ENCODE results near the gene HRH2.
"Not testable (repeated sequence)": the region's sequence is repeated elsewhere in the genome, so short reads cannot be mapped to it uniquely, and the experiment has no call there.

The HRH2 gene

GRCh38 chr5:175742290-175742994 lies 84.6 kb downstream of the HRH2 start:
- DNase-seq: no peak

- no peak for DNase-seq
Observed at GRCh38 chr5:175743676-175744210, 85.9 kb downstream of the HRH2 start.

- DNase-seq: no peak
Observed at GRCh38 chr5:175745210-175745609, 87.3 kb downstream of the HRH2 start.

- no peak for DNase-seq
Observed at GRCh38 chr5:175746851-175747250, 89.0 kb downstream of the HRH2 start.

- DNase-seq: no peak
Observed at GRCh38 chr5:175747539-175748060, 89.7 kb downstream of the HRH2 start.

- no peak for DNase-seq
Observed at GRCh38 chr5:175748650-175749049, 90.8 kb downstream of the HRH2 start.

GRCh38 chr5:175749591-175749990 lies 91.7 kb downstream of the HRH2 start:
- DNase-seq: no peak

GRCh38 chr5:175750511-175750931 lies 92.7 kb downstream of the HRH2 start:
- no peak for DNase-seq

- no peak for DNase-seq
Observed at GRCh38 chr5:175751369-175751768, 93.5 kb downstream of the HRH2 start.

GRCh38 chr5:175752826-175753535 lies 95.1 kb downstream of the HRH2 start:
- DNase-seq: no peak

- no peak for DNase-seq
Observed at GRCh38 chr5:175753536-175754402, 95.9 kb downstream of the HRH2 start.

GRCh38 chr5:175759991-175760390 lies 102.1 kb downstream of the HRH2 start:
- DNase-seq: not testable (repeated sequence)

Measured in activated CD4-positive, alpha-beta T cell treated with anti-CD3 and anti-CD28 coated beads, Interleukin-2, amount 50 U/mL, for 1 hour (primary cell).